ENCODE measurements around the gene CD68.

CD68 gene

DNA sequence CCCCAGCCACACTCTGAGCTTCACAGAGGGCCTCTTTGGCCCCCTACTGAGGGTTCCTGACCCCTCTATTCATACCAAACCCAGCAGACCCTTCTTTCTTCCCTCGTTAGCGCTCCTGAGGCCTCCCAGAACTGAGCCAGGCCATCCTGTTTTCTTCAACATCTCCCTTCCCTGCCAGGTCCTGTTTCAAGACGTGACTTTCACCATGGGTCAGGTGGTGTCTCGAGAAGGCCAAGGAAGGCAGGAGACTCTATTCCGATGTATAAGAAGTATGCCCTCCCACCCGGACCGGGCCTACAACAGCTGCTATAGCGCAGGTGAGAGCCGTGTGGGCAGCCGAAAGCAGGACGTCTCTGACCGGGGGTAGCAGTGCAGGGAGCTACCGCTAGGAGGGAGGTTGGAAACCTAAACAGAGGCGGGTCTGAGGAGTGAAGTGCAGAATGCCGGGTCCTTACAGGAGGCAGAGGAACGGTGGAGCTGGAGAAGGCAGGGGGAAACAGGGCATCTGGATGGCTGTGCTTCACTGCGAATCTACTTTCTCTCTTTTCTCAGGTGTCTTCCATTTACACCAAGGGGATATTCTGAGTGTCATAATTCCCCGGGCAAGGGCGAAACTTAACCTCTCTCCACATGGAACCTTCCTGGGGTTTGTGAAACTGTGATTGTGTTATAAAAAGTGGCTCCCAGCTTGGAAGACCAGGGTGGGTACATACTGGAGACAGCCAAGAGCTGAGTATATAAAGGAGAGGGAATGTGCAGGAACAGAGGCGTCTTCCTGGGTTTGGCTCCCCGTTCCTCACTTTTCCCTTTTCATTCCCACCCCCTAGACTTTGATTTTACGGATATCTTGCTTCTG, 19.0 kb upstream of the CD68 start:
- H3K27me3 ChIP-seq (ENCODE audit: insufficient read depth, low read length): no peaks in the 10 kb centered on the region
- no peak overlapping the region for H3K27ac ChIP-seq (ENCODE audit: low read depth, low read length)
- H3K4me3 ChIP-seq (ENCODE audit: low read depth, low read length): peak overlapping the region; percentile 96
- H3K79me2 ChIP-seq (ENCODE audit: control insufficient read depth, insufficient read depth, low read length, unreplicated experiment): peaks cover 46% of the 10 kb centered on the region
- H2AFZ ChIP-seq (ENCODE audit: low read length, unreplicated experiment): no peak overlapping the region
- peaks cover 45% of the 10 kb centered on the region for H3K4me1 ChIP-seq (ENCODE audit: control insufficient read depth, insufficient read depth, low read length, unreplicated experiment)
- peaks cover 12% of the 10 kb centered on the region; the same call in 1 of the 2 replicates for H3K36me3 ChIP-seq (ENCODE audit: insufficient read depth, low read length)

DNA sequence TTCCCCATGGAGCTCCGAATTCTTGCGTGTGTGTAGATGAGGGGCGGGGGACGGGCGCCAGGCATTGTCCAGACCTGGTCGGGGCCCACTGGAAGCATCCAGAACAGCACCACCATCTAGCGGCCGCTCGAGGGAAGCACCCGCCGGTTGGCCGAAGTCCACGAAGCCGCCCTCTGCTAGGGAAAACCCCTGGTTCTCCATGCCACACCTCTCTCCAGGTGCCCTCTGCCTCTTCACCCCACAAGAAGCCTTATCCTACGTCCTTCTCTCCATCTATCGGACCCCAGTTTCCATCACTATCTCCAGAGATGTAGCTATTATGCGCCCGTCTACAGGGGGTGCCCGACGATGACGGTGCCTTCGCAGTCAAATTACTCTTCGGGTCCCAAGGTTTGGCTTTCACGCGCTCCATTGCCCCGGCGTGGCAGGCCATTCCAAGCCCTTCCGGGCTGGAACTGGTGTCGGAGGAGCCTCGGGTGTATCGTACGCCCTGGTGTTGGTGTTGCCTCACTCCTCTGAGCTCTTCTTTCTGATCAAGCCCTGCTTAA, 18.3 kb upstream of the CD68 start:
- Histone ChIP-seq H3K4me1 (ENCODE audit: control insufficient read depth, insufficient read depth, low read length, unreplicated experiment) (peaks cover 45% of the 10 kb centered on the region), H3K36me3 (ENCODE audit: insufficient read depth, low read length) (peaks cover 16% of the 10 kb centered on the region; the same call in 1 of the 2 replicates), H3K27me3 (ENCODE audit: insufficient read depth, low read length) (no peaks in the 10 kb centered on the region), H2AFZ (ENCODE audit: low read length, unreplicated experiment) (peak overlapping the region; percentile 90), H3K4me3 (ENCODE audit: low read depth, low read length) (peak overlapping the region; percentile 96), H3K27ac (ENCODE audit: low read depth, low read length) (peak overlapping the region; percentile 78), H3K79me2 (ENCODE audit: control insufficient read depth, insufficient read depth, low read length, unreplicated experiment) (peaks cover 49% of the 10 kb centered on the region)

DNA sequence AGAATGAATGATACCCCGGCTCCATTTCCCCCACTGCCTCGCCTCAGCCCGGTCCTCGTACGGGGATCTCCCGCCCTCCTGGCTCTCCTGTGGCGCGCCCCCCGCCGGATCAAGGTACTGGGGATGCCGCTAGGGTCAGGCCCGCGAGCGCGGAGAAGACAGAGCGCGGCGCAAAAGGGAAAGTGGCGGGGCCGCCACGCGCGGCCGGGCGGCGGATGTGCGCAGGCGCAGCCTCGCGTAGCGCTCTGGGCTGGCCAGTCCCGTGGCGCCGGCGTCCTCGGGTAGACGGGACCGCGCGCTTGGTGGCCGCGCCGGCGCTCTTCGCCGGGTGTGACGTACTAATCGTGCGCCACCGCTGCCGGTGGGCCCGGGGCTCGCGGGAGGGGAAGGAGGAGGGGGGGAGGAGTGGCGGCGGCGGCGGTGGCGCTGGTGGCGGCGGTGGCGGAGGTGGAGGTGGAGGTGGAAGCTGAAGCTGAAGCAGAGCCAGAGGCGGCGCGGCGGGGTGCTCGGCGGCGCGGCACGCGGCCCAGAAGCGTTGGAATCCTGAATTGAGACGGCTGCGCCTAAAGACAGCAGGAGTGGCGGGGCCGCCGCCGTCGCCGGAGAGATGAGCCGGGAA, 17.7 kb upstream of the CD68 start, which contains the start of gene SENP3:
Gene SENP3, plus strand, starts transcription at position 331 of the 619 bp plus-strand sequence. CDS start 1,158 bp downstream, outside the sequence.
- peaks cover 45% of the 10 kb centered on the region for H3K4me1 ChIP-seq (ENCODE audit: control insufficient read depth, insufficient read depth, low read length, unreplicated experiment)
- H3K4me3 ChIP-seq (ENCODE audit: low read depth, low read length): peak within 1 kb of the TSS; percentile 96
- peaks cover 17% of the 10 kb centered on the region; the same call in 1 of the 2 replicates for H3K36me3 ChIP-seq (ENCODE audit: insufficient read depth, low read length)
- peaks cover 49% of the 10 kb centered on the region for H3K79me2 ChIP-seq (ENCODE audit: control insufficient read depth, insufficient read depth, low read length, unreplicated experiment)
- H3K27ac ChIP-seq (ENCODE audit: low read depth, low read length): peak within 1 kb of the TSS; percentile 78
- H2AFZ ChIP-seq (ENCODE audit: low read length, unreplicated experiment): peak within 1 kb of the TSS; percentile 90
- no peaks in the 10 kb centered on the region for H3K27me3 ChIP-seq (ENCODE audit: insufficient read depth, low read length)

DNA sequence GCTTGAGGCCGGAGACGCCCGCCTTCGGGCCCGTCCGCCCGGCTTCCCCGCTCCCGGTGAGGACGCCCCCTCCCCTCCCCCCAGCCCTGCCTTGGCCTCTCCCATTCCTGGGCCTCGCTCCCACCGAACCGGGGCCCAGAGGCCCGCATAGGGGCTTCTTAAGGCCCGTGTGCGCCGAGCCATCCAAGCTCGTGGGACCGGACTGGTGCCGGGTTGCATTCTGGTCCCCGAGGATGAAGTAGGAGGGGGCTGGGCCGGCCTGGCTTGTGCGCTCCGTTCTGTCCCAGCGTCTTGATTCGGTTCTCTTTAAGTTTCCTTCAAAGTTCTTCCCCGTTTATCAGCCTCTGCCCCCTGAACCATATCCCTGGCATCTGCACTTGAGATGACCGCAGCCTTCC, 17.2 kb upstream of the CD68 start:
- Histone ChIP-seq H3K79me2 (ENCODE audit: control insufficient read depth, insufficient read depth, low read length, unreplicated experiment) (peaks cover 54% of the 10 kb centered on the region), H3K4me1 (ENCODE audit: control insufficient read depth, insufficient read depth, low read length, unreplicated experiment) (peaks cover 47% of the 10 kb centered on the region), H3K4me3 (ENCODE audit: low read depth, low read length) (peak overlapping the region; percentile 96), H3K27ac (ENCODE audit: low read depth, low read length) (peak overlapping the region; percentile 69), H2AFZ (ENCODE audit: low read length, unreplicated experiment) (peak overlapping the region; percentile 85), H3K36me3 (ENCODE audit: insufficient read depth, low read length) (peaks cover 22% of the 10 kb centered on the region; the same call in 1 of the 2 replicates), H3K27me3 (ENCODE audit: insufficient read depth, low read length) (no peaks in the 10 kb centered on the region)

DNA sequence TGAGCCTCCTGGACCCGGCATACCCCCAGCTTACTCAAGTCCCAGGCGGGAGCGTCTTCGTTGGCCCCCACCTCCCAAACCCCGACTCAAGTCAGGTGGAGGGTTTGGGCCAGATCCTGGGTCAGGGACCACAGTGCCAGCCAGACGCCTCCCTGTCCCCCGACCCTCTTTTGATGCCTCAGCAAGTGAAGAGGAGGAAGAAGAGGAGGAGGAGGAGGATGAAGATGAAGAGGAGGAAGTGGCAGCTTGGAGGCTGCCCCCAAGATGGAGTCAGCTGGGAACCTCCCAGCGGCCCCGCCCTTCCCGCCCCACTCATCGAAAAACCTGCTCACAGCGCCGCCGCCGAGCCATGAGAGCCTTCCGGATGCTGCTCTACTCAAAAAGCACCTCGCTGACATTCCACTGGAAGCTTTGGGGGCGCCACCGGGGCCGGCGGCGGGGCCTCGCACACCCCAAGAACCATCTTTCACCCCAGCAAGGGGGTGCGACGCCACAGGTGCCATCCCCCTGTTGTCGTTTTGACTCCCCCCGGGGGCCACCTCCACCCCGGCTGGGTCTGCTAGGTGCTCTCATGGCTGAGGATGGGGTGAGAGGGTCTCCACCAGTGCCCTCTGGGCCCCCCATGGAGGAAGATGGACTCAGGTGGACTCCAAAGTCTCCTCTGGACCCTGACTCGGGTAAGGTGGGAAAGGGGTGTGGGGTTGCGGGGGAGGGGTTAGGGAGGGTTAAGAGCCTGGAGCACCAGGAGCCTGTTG, 16.1 kb upstream of the CD68 start:
- H2AFZ ChIP-seq (ENCODE audit: low read length, unreplicated experiment): no peak overlapping the region
- H3K4me1 ChIP-seq (ENCODE audit: control insufficient read depth, insufficient read depth, low read length, unreplicated experiment): peaks cover 41% of the 10 kb centered on the region
- no peak overlapping the region for H3K27ac ChIP-seq (ENCODE audit: low read depth, low read length)
- no peaks in the 10 kb centered on the region for H3K27me3 ChIP-seq (ENCODE audit: insufficient read depth, low read length)
- peak overlapping the region; percentile 96 for H3K4me3 ChIP-seq (ENCODE audit: low read depth, low read length)
- H3K36me3 ChIP-seq (ENCODE audit: insufficient read depth, low read length): peaks cover 22% of the 10 kb centered on the region; the same call in 1 of the 2 replicates
- peaks cover 54% of the 10 kb centered on the region for H3K79me2 ChIP-seq (ENCODE audit: control insufficient read depth, insufficient read depth, low read length, unreplicated experiment)

DNA sequence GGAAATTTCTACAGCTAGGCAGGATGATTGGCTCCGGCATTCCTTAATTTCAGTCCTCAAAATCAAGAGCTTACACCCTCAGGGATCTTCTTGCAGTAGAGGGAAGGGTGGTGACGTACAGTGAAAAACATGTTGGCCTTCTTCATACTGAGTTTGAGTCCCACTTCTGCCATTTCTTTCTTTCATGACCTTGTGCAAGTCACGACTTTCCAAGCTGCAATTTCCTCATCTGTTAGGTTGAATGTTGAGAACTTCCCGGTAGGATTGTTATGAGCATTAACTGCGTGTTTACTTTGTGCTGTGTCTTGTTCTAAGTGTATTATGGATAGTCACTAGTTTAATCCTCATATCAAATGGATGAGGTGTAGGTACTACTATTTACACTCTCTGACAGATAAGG, 9.9 kb upstream of the CD68 start:
- H3K4me3 ChIP-seq (ENCODE audit: low read depth, low read length): no peak overlapping the region
- H3K4me1 ChIP-seq (ENCODE audit: control insufficient read depth, insufficient read depth, low read length, unreplicated experiment): peaks cover 15% of the 10 kb centered on the region
- no peak overlapping the region for H3K27ac ChIP-seq (ENCODE audit: low read depth, low read length)
- H3K27me3 ChIP-seq (ENCODE audit: insufficient read depth, low read length): no peaks in the 10 kb centered on the region
- peaks cover 32% of the 10 kb centered on the region; the same call in 1 of the 2 replicates for H3K36me3 ChIP-seq (ENCODE audit: insufficient read depth, low read length)
- H2AFZ ChIP-seq (ENCODE audit: low read length, unreplicated experiment): no peak overlapping the region
- peaks cover 51% of the 10 kb centered on the region for H3K79me2 ChIP-seq (ENCODE audit: control insufficient read depth, insufficient read depth, low read length, unreplicated experiment)

DNA sequence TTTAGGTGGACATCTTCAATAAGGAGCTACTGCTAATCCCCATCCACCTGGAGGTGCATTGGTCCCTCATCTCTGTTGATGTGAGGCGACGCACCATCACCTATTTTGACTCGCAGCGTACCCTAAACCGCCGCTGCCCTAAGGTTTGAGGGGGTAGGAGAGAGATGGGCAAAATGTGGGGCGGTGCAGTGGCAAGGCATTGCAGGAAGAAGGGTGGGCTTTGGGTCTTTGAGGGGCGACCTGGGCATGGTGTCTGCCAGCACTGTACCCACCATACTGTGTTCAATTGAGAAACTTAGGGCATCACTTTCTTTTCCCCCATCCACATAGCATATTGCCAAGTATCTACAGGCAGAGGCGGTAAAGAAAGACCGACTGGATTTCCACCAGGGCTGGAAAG, 9.1 kb upstream of the CD68 start:
- Histone ChIP-seq H3K4me1 (ENCODE audit: control insufficient read depth, insufficient read depth, low read length, unreplicated experiment) (peaks cover 23% of the 10 kb centered on the region), H3K27me3 (ENCODE audit: insufficient read depth, low read length) (no peaks in the 10 kb centered on the region), H3K79me2 (ENCODE audit: control insufficient read depth, insufficient read depth, low read length, unreplicated experiment) (peaks cover 51% of the 10 kb centered on the region), H2AFZ (ENCODE audit: low read length, unreplicated experiment) (no peak overlapping the region), H3K36me3 (ENCODE audit: insufficient read depth, low read length) (peaks cover 36% of the 10 kb centered on the region), H3K4me3 (ENCODE audit: low read depth, low read length) (no peak overlapping the region), H3K27ac (ENCODE audit: low read depth, low read length) (no peak overlapping the region)

DNA sequence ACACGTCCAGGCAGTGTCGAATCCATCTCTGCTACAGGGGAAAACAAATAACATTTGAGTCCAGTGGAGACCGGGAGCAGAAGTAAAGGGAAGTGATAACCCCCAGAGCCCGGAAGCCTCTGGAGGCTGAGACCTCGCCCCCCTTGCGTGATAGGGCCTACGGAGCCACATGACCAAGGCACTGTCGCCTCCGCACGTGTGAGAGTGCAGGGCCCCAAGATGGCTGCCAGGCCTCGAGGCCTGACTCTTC, 7.2 kb upstream of the CD68 start:
- Histone ChIP-seq H3K79me2 (ENCODE audit: control insufficient read depth, insufficient read depth, low read length, unreplicated experiment) (peaks cover 61% of the 10 kb centered on the region), H3K27me3 (ENCODE audit: insufficient read depth, low read length) (no peaks in the 10 kb centered on the region), H3K4me1 (ENCODE audit: control insufficient read depth, insufficient read depth, low read length, unreplicated experiment) (peaks cover 37% of the 10 kb centered on the region), H3K4me3 (ENCODE audit: low read depth, low read length) (peak overlapping the region; percentile 78), H3K36me3 (ENCODE audit: insufficient read depth, low read length) (peaks cover 45% of the 10 kb centered on the region), H2AFZ (ENCODE audit: low read length, unreplicated experiment) (peak overlapping the region; percentile 20), H3K27ac (ENCODE audit: low read depth, low read length) (peak overlapping the region; percentile 82)

DNA sequence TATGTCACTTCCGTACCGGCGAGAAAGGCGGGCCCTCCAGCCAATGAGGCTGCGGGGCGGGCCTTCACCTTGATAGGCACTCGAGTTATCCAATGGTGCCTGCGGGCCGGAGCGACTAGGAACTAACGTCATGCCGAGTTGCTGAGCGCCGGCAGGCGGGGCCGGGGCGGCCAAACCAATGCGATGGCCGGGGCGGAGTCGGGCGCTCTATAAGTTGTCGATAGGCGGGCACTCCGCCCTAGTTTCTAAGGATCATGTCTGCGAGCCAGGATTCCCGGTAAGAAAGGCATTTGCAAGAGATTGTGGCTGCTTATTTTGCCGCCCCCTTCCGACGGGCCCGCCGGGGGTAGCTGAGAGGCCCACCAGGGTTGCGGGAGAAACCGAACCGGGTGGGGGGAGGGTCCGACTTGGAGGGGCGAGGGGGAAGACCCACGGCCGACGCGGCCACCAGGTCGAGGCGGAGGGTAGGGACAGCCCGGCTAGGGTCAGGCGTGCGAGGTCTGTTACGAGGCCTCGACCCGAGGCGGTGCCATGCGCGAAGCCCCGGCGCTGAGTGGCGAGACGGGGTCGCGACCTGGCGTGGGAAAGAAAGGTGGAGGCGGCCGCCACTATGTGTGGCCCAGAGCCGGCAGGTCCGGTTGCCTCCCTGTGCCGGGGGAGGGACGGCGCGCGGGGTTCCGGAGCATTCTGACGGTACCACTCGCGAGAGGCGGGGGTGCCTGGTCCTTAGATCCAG, 6.7 kb upstream of the CD68 start:
- Histone ChIP-seq H3K4me1 (ENCODE audit: control insufficient read depth, insufficient read depth, low read length, unreplicated experiment) (peaks cover 42% of the 10 kb centered on the region), H3K4me3 (ENCODE audit: low read depth, low read length) (peak overlapping the region; percentile 90), H3K27ac (ENCODE audit: low read depth, low read length) (peak overlapping the region; percentile 88), H3K27me3 (ENCODE audit: insufficient read depth, low read length) (no peaks in the 10 kb centered on the region), H3K79me2 (ENCODE audit: control insufficient read depth, insufficient read depth, low read length, unreplicated experiment) (peaks cover 66% of the 10 kb centered on the region), H3K36me3 (ENCODE audit: insufficient read depth, low read length) (peaks cover 50% of the 10 kb centered on the region), H2AFZ (ENCODE audit: low read length, unreplicated experiment) (no peak overlapping the region)

Measured in ACC112 (cell line).